Left ventricle myocardium inferior (tissue), 1 donor: Measurements from ENCODE around the gene RNF8. TPM values are rescaled to one million over a fixed set of nuclear protein-coding genes. Genes with fewer than 3 reads are reported as not detected.

Experiments used
- DNase-seq: peaks from one replicate; pipeline ENCODE4 v3.0.0-alpha.2; 2020
- H3K27ac ChIP-seq: fragments of 200-600 bp; replicated peaks from 2 replicates; pipeline ENCODE4 v1.8.0; 2021
- H3K27me3 ChIP-seq: fragments of 200-600 bp; 2 replicates; pipeline ENCODE4 v1.8.0; 2021; ENCODE audit warnings: low read depth
- H3K36me3 ChIP-seq: fragments of 200-600 bp; 2 replicates; pipeline ENCODE4 v1.8.0; 2021
- H3K4me1 ChIP-seq: fragments of 200-600 bp; 2 replicates; pipeline ENCODE4 v1.8.0; 2021
- H3K4me3 ChIP-seq: fragments of 200-600 bp; 2 replicates; pipeline ENCODE4 v1.8.0; 2021; ENCODE audit warnings: mild to moderate bottlenecking, moderate library complexity
- H3K9me3 ChIP-seq: fragments of 200-600 bp; replicated peaks from 2 replicates; pipeline ENCODE4 v1.8.0; 2021
- CTCF ChIP-seq: fragments of 200-600 bp; IDR thresholded peaks from 2 replicates; pipeline ENCODE4 v1.8.0; 2021; ENCODE audit warnings: antibody characterized with exemption, mild to moderate bottlenecking, borderline replicate concordance
- intact Hi-C: fragments of 100-400 bp; cut with micrococcal nuclease; formaldehyde crosslinking; loops from one replicate; pipeline ENCODE4 v1.11.0; 2022
- total RNA-seq: library from RNA; stranded (reverse); fragmentation: NEBNext Ultra II Directional; extraction: Animal tissue kit (Norgen Biotek cat#: 25700); gene quantifications from one replicate; pipeline ENCODE4 v1.2.1, GENCODE V29; 2021
- donor health status: DM: no; HTN: yes; CAD: no; lungs with severe emphysema.

The RNF8 gene
- total RNA-seq, 1 donor from 2014 or later, result 16.1 TPM

- peaks cover 36% of the 10 kb centered on the region for H3K4me1 ChIP-seq
- no peak for DNase-seq
- TF ChIP-seq CTCF, result no peak
- H3K27ac ChIP-seq, result no peak overlapping the region
- no peak overlapping the region for H3K4me3 ChIP-seq
- H3K36me3 ChIP-seq, result peaks cover 69% of the 10 kb centered on the region
- H3K27me3 ChIP-seq, result no peaks in the 10 kb centered on the region
- H3K9me3 ChIP-seq, result no peaks in the 10 kb centered on the region
- intact Hi-C loops, result no loop called here
Measured at GRCh38 chr6:37373822-37374471, 20.2 kb downstream of the RNF8 start.

- Histone ChIP-seq H3K36me3 (peaks cover 79% of the 10 kb centered on the region), H3K27ac (no peak overlapping the region), H3K27me3 (no peaks in the 10 kb centered on the region), H3K4me1 (peaks cover 22% of the 10 kb centered on the region), H3K9me3 (no peaks in the 10 kb centered on the region), H3K4me3 (no peak overlapping the region)
- TF ChIP-seq CTCF, result no peak
- intact Hi-C loops, result no loop called here
- no peak for DNase-seq
Measured at GRCh38 chr6:37375376-37375775, 21.6 kb downstream of the RNF8 start.

GRCh38 chr6:37376078-37376743 lies 22.4 kb downstream of the RNF8 start:
- Histone ChIP-seq H3K4me3 (no peak overlapping the region), H3K27me3 (no peaks in the 10 kb centered on the region), H3K27ac (no peak overlapping the region), H3K36me3 (peaks cover 85% of the 10 kb centered on the region), H3K9me3 (no peaks in the 10 kb centered on the region), H3K4me1 (peaks cover 14% of the 10 kb centered on the region)
- no peak for DNase-seq
- no peak for TF ChIP-seq CTCF
- intact Hi-C loops, result no loop called here

GRCh38 chr6:37381579-37381978 lies 27.8 kb downstream of the RNF8 start:
- H3K4me3 ChIP-seq, result no peak overlapping the region
- H3K27ac ChIP-seq, result no peak overlapping the region
- DNase-seq, result no peak
- no peaks in the 10 kb centered on the region for H3K9me3 ChIP-seq
- no peaks in the 10 kb centered on the region for H3K27me3 ChIP-seq
- peak; percentile 70 for TF ChIP-seq CTCF
- intact Hi-C loops, result no loop called here
- H3K36me3 ChIP-seq, result peaks cover 78% of the 10 kb centered on the region
- no peaks in the 10 kb centered on the region for H3K4me1 ChIP-seq

GRCh38 chr6:37382994-37383765 lies 29.4 kb downstream of the RNF8 start:
- no peak overlapping the region for H3K27ac ChIP-seq
- no peaks in the 10 kb centered on the region for H3K9me3 ChIP-seq
- DNase-seq, result no peak
- peaks cover 73% of the 10 kb centered on the region for H3K36me3 ChIP-seq
- TF ChIP-seq CTCF, result no peak
- H3K27me3 ChIP-seq, result no peaks in the 10 kb centered on the region
- H3K4me1 ChIP-seq, result no peaks in the 10 kb centered on the region
- intact Hi-C loops, result no loop called here
- H3K4me3 ChIP-seq, result no peak overlapping the region
